ENCODE results near the gene KCNJ12.

DNA sequence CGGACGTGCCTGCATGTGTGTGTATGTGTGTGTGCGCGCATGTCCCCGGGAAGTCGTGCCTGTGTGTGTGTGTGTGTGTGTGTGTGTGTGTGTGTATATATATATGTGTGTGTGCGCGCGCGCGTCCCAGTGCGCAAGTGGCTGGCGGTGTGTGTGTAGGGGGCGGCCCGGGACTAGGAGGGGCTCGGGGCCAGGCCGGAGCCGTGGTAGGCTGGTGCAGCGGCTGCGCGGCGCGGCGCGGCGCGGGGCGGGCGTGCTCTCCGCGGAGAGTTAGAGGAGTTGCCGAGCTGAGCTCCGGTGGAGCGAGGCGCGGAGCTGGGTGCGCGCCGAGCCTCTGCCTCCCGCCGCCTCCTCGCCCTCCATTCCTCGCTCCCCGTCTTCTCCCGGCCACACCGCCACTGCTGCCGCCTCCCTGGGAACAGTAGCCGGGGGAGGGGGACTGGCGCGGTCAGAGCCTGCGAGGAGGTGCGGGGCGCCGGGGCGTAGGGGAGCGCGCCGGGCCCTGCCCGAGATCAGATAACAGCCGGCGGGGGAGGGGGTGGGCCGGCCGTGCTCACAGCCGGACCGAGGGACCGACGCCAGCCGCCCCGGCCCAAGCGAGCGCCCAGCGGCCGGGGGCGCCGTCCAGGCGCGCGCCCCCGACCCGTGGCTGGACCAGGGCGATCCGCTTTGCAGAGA is at the start of gene KCNJ12:
- TF ChIP-seq, protein P1, sequence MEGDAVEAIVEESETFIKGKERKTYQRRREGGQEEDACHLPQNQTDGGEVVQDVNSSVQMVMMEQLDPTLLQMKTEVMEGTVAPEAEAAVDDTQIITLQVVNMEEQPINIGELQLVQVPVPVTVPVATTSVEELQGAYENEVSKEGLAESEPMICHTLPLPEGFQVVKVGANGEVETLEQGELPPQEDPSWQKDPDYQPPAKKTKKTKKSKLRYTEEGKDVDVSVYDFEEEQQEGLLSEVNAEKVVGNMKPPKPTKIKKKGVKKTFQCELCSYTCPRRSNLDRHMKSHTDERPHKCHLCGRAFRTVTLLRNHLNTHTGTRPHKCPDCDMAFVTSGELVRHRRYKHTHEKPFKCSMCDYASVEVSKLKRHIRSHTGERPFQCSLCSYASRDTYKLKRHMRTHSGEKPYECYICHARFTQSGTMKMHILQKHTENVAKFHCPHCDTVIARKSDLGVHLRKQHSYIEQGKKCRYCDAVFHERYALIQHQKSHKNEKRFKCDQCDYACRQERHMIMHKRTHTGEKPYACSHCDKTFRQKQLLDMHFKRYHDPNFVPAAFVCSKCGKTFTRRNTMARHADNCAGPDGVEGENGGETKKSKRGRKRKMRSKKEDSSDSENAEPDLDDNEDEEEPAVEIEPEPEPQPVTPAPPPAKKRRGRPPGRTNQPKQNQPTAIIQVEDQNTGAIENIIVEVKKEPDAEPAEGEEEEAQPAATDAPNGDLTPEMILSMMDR (IDR thresholded peaks at IDR 0.05), result no peak
- TF ChIP-seq PHF8 (IDR thresholded peaks at IDR 0.05; ENCODE audit: borderline replicate concordance, low read depth), result no peak

All from A549 (cell line).